Limb (tissue), 2 donors: ENCODE data around the gene MYLK.
A peak's percentile ranks its signal among the peaks of the same experiment; 100 is the strongest.

Experiments used
- DNase-seq, 2 donors: peaks; one replicate each; pipeline ENCODE4 v3.0.0-alpha.2; 2016; ENCODE audit errors: extremely low spot score in 2 of 2

MYLK gene

DNA sequence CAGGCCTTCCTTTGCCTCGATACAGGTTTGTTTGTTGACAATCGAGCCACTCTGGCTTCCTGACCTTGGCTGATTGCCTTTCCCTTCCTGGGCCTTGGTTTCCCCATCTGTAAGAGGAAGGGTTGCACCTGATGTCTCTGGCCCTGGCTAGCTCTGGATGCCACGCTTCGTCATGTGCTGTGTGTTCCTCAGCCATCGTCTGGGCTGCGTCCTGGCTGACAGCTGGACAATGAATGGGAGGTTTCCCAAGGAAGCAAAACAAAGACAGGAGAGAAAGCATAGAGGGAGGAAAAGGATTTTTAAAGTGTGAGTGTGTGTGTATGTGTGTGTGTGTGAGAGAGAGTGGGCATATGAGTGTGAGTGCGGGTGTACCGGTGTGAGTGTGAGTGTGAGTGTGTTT is 234.0 kb downstream of the MYLK start:
- DNase-seq, result no peak

DNA sequence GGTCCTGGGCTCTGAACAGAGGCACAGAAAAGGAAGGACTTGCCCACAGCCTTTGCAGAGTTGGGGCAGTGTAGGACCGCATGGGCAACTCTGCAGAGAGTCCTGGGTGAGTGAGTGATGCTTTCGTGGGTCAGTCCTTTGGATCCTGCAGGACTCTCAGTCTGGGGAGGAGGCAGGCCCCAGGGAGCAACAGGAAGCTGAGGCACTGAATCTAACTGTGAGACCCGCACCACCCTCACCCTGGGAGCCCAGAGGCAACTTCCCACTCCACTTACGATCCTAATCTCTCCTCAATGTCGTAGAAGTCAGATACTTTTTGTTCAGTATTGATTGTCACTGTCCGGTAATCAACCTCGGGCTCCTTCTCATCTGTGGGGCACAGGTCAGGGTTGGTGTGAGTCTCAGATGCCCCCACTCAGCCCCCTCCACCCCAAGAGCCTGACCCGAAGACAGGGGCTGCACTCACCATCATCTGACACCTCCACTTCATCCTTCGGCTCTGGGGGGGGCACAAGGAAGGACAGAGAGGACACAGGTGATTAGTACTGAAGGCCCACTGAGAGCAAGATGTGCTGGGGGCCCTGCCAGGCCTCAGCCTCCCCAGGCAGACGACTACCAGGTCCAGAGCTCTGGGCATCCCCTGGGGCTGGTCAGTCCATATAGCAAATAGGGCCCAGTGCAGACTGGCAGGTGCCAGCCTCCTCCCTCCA is 235.3 kb downstream of the MYLK start:
- DNase-seq, result no peak

DNA sequence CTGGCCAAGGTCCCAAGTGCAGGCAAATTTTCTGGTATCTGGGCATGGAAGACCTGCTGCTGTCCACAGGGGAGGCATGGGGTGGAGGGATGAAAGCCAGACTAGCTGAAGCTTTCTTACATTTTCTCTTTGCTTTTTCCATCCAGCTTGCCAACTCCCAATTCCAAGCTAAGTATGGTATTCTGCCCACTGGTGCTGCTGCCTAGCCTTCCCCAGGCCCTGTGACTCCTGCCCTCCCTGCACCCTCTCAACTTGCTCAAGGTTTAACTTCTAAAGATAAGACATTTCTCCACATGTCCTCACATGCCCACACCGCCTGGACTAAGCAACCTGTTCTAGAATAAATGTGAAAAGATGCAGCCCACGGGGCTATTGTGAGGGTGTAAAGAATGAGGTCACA is 239.8 kb downstream of the MYLK start:
- DNase-seq, result no peak

DNA sequence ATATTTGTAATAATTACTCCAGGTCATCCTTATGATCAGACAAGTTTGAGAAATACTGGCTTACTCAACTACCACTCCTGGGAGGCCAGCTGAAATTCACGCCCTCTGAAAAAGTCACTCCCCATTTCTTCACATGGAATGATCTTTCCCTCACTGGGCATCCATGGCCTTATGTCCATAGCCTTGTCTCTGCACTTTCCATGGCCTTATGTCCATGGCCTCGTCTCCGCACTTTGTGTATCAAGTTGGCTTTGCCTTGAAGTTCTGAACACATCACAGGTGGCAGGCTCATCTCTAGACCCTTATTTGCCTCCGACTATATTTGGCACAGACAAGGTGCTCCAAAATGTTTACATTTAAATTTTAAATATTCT is 241.2 kb downstream of the MYLK start:
- DNase-seq, result no peak

DNA sequence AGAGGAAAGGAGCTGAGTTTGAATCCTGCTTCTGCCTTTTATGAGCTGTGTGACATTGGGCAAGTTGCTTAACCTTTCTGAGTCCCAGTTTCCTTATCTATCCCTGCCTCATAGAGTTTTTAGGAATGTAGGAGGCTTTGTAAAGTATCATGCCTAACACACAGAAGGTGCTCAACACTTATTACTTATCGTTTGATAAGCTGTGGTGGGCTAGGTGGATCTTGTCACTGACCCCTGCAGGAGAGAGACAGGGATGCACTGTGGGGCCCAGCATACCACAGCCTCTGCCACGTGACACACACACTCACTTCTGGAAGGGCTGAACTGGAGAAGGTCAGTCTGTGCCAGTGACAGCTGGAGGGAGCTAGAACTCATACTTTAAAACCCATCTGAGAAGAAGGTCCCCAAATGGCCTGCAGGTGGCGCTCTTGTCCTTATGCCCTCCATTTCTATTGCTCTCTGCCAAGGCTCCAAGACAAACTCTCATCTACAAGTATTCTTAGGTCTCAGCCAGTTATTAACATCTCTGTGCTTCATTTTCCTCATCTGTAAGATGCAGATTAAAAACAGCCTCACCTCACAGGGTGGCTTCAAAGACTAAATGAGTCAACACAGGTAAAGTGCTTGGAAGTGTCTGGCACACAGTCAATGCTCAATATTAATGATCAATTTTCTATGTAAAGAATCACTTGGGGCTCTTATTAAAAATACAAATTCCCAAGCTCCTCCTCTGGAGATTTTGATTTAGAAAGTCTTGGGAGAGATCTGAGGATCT is 241.8 kb downstream of the MYLK start:
- peak; percentile 54 to 61 for DNase-seq

DNA sequence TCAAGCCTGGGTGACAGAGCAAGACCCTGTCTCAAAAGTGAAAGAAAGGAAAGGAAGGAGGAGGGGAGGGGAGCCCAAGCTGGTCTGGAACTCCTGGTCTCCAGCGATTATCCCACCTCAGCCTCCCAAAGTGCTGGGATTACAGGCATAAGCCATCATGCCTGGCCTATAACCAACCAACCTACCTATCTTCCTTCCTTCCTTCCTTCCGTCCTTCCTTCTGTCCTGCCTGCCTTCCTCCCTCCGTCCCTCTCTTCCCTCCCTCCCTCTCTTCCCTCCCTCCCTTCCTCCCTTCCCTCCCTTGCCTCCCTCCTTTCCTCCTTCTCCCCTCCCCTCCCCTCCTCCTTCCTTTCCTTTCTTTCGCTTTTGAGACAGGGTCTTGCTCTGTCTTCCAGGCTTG is 242.6 kb downstream of the MYLK start:
- no peak for DNase-seq

DNA sequence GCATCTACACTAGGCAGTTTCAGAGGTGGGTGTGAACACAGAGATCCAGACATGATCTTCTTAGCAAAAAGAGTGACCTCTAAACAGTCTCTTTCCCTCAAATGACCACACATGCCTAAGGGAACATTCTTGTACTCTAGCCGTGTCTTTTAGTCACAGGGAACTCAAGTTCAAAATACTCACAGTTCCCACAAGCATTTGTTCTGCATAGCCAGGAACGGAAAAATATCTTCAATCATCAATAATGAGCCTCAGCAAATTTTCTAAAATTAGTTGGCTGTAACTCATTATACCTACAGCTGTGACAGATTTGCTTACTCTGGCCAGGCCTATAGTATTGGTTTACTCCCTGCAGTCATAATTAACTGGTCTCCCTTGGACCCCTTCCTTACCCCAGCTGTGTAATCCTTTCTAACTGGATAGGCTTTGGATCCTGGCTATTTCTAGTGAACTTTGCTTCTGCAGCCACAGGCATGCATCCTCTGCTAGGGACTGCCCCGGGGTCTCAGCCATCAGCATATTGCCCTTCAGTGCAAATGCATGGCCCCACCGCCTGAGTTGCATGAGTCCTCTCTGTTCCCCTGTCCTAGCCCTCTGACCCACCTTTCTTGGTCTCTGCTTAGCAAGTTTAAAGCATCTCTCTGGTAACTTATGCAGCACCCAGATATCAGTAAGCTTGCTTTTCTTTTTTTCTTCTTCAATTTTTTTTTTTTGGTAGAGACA is 243.2 kb downstream of the MYLK start:
- DNase-seq, result peak in 1 of 2 donors; percentile 11

DNA sequence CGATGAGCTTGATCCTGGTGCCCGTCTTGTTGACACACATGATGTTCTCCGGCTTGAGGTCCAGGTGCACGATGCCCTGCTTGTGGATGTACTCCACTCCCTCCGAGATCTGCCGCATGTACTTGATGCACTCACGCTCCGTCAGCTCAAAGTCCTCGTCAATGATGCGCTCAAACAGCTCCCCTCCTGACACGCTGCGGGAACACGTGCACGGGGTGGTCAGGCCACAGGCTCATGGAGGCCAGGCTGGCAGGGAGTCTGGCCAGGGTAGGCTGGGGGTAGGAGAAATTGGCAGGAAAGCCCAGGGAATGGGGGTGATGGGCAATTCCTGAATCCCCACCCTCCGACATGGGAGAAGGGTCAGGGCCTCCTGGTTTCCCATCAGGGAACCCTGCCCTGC is 243.8 kb downstream of the MYLK start:
- DNase-seq, result no peak

DNA sequence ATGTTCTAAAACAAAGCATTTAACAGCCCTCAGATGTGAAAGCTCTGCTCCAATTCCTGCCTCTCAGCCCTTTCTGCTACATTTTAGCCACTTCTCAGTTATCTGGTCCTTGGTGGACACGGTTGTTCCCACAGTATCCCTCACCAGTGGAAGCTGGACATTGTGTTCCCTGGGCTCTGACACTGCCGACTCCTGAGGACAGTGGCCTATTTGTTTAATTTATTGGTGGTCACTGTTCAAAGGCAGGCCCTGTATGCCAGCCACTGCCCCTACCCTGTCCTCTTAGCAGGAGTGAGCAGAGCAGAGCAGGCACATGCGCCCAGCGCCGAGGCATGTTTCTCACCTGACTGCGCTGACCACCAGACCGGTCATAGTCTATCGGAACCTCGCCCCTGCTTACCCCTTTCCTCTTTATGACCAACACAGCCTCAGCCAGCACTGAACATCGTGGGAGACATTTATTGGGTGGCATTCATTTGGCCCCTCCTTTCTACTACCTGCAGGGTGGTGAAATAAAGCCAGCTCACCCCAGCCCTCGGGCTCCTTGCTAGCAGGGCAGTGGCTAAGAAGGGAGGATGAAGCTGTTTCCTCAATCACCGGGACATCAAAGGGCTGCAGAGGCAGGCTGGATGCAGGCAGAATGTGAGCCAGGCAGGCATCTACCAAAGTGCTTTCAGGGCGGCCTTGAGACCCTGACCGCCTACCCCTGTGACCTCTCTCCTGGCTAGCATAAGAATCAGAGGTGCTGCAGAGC is 245.0 kb downstream of the MYLK start:
- DNase-seq, result no peak

DNA sequence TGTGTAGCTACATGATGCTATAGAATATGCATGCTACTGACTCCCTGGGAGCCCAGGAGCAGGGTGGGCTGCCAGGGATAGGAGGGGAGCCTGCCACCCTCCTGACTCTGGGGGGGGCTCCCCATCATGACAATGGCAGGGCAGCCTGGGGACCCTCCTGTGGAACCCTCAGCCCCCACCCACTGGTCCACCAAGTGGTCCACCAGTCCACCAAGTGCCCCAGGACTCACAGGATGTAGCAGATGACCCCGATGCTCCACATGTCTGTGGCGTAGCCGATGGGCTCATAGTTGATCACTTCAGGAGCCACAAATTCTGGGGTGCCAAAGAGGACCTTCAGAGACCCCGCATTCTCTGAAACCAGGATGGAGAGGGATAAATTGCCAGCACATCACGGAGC is 246.3 kb downstream of the MYLK start:
- DNase-seq, result no peak

DNA sequence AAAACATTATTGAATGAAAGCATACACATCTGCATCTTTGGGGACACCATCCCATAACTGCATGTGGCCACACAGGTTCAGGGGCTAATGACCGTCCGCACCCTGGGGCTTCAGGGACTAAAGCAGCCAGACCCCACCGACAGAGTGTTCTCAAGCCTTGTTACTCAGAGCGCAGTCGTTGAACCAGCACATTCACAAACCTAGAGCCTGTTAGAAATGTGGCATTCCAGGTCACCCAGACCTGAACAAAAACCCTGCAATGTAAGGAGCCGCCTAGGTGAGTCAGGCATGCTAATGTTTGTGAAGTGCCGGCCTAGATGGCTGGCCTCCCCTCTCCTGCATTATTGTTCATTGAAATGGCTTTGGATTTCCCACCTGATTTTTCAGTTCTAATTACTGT is 247.0 kb downstream of the MYLK start:
- no peak for DNase-seq

DNA sequence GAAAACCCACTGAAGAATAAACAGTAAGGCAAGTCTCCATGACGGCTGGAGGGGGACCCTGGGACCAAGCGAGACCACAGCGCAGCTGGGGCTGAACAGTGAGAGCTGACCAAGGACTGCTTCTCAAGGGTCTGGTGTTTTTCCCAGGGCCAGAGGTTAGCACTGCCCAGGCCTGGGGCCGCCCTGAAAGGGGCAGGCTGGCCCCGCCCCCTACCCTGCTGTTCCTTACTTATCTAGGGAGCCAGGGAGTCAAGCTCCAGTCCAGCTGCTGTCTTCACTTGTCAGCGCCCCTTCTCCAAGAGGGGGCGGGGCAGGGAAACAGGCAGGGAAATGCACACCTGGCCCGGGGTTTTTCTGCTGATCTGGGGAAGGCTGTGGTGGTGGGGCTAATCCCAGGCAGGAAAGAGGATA is 247.7 kb downstream of the MYLK start:
- no peak for DNase-seq

DNA sequence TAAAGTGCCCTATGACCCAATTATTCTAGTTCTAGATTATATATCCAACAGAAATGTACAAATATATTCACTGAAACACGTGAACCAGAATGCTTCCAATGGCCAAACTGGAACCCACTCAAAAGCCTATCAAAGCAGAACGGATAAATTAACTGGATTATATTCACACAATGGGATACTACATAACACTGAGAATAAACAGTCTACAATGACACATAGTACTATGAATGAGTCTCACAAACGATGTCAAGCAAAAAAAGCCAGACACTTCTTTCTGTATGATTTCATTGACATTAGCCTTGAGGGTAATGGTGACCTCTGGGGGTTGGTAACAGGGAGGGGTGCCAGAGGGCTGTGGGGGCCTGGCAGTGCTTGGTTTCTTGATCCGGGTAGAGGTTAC is 248.4 kb downstream of the MYLK start:
- no peak for DNase-seq

DNA sequence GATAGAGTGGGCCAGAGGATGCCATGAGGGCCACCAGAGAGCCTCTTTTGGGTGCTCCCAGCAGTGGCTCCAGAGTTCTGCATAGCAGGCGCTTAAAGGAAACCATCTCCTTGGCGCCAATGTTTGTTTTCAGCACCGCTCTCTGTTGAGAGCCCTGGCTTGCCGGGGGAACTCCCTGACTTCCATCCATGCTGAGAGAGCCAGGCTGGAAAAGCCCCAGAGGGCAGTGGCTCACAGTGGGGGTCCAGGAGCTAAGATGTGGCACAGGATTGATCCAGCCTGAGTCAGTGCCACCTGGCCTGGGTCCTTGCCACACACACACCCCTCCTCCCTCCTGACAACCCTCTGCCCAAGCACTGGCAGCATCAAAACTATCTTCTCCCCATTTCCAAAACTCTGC is 248.9 kb downstream of the MYLK start:
- DNase-seq, result no peak

DNA sequence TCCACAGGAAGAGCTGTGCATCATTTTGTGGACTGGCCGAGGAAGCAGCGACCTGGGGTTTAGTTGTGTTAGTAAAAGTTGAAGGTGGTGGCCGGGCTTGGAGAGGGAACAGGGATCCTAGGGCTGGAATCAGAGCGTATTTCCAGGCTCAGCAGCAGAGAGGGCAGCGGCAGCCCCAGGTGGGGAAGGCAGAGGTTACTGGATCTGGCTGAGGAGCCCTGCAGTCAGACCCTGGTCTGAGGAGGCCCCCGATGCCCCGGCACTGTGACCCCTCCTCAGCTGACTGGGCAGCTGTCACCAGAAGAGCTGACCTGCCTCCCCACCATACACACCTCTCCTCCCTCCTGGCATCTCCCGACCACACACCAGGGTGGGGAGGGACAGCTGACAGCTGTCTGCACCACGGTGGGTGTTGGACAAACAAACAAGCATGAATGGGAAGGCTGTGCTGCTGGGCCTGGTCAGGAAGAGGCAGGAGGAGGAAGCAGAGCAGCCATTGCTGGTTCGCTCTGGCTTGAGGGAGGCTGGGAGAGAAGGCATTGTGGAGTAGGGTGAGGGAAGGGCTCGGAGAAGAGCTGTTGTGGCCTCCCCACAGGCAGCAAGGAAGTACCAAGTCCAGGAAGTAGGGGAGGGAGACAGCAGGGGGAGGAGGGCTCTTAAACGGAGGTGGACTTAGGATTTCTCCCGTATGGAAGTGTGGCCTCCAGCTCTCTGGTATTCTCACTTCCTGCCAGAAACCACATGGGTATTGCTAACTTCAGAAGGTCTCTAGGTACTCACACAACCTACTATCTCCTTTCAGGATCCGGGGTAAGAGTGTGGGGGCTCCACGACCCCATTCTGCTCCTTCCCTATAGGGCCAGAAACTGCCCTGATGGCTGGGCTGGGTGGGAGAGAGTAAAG is 249.7 kb downstream of the MYLK start:
- no peak for DNase-seq

DNA sequence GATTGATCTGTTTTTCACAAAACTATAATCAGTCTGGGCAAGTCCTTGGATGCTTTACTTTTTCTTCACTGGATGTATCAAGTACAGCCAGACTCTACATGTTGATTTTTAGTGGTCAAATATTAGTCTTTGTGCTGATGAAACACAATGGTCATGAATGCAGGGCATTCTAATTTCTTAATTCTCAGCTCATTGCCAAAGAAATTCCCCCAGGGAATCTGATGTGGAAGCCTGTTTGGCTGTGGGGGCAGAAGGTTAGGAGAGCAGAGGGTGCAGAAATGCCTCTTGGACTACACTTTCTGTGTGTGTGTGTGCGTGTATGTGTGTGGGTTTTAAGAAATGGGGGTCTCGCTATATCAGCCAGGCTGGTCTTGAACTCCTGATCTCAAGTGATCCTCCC is 250.6 kb downstream of the MYLK start:
- DNase-seq, result no peak

DNA sequence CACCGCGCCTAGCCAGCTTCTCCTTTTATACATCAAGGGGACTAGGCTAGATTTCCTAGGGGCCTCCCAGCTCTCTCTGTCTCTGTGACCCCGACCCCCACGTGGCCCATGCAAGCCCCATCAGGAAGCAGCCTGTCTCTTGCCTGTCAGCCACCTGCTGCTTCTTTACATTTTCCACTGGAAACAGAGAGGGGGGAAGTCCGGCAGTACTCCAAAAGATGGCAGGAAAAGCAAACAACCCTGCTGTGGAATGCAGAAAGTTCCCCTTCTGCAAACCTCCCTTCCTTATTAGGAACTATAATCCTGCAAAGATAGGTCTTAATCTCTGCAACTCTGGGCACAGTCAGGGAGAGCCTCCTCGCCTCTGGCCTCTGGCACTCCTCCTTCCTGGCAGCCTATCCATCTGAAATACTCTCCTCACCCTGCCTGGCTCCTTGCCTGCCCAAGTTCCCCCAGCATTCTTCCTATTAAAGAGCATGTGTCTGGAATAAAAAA is 251.9 kb downstream of the MYLK start:
- DNase-seq, result peak; percentile 41 to 45

DNA sequence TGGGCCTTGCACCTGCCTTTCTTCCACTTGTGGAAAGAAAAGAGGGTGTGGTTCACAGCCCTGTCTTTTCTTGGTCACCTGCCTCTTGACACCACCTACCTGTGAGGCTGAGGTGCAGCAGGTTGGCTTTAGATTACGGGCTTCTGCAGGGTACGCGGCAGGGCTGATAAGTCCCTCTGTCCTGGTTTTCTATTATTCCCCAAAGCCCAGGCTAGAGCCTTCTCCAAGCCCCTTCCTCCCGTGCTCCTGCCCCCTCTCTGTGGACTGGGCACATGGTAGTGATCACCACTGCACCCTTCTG is 254.4 kb downstream of the MYLK start:
- no peak for DNase-seq

DNA sequence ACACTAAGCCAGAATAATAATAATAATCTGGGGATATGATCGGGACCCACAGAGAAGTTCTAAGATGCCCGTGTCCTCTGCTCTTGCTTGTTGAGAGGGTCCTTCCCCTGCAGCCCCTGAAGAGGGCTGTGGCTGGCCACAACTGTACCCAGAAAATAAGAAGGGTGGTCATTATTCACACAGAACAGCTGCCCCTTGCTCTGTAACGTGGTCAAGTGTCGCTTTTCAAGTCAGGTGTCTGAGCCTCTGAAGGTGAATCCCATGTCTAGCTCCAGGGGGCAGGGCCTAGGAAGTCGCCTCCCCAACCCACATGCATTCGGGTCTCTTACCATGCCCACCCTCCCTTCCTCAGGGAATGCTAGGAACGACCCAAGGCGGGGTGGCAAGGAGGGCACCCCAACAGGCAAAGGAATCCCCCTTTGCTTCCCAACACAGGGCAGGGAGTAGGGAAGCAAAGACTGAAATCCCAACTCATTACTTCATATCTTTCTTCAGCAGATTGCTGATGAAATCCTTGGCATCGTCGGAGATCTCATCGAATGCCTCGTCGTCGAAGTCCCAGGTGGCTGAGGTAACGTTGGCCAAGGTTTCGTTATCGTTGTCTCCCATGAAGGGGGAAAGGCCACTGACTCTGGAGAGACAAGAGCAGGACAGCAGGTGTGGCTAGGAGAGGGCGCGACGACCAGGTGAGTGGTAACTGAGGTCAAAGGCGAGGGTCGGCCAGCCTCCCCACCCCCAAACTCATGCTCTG is 255.0 kb downstream of the MYLK start:
- DNase-seq, result no peak
